A673 (cell line): ENCODE results near the gene EIF3C.
"Not testable (repeated sequence)": the region's sequence is repeated elsewhere in the genome, so short reads cannot be mapped to it uniquely, and the experiment has no call there.

Experiments
- CTCF ChIP-seq: fragments of 300-800, 200-600 bp; sonication (generic); conservative IDR thresholded peaks from 2 replicates; pipeline ENCODE4 v1.5.1; 2017; ENCODE audit warnings: low read depth, mild to moderate bottlenecking, antibody characterized with exemption, low read length, moderate library complexity, mixed read lengths
- EZH2 ChIP-seq: fragments of 200-600 bp; sonication (generic); IDR thresholded peaks from 2 replicates; pipeline ENCODE4 v1.6.1; 2017; ENCODE audit warnings: borderline replicate concordance, low read depth, mild to moderate bottlenecking, mixed read lengths, antibody characterized with exemption, low read length; ENCODE audit not compliant: poor library complexity, severe bottlenecking

GRCh38 chr16:28739787-28740186, 28.5 kb downstream of the EIF3C start:
- not testable (repeated sequence) for TF ChIP-seq CTCF, EZH2
